GM18867 (cell line): ENCODE results near the gene RAB23.

Experiments
- ATAC-seq: cut with Tn5 transposase; IDR thresholded peaks from one replicate; pipeline ENCODE4 v1.9.1; 2021; ENCODE audit warnings: mild to moderate bottlenecking, moderate library complexity; ENCODE audit not compliant: unreplicated experiment

The RAB23 gene

DNA sequence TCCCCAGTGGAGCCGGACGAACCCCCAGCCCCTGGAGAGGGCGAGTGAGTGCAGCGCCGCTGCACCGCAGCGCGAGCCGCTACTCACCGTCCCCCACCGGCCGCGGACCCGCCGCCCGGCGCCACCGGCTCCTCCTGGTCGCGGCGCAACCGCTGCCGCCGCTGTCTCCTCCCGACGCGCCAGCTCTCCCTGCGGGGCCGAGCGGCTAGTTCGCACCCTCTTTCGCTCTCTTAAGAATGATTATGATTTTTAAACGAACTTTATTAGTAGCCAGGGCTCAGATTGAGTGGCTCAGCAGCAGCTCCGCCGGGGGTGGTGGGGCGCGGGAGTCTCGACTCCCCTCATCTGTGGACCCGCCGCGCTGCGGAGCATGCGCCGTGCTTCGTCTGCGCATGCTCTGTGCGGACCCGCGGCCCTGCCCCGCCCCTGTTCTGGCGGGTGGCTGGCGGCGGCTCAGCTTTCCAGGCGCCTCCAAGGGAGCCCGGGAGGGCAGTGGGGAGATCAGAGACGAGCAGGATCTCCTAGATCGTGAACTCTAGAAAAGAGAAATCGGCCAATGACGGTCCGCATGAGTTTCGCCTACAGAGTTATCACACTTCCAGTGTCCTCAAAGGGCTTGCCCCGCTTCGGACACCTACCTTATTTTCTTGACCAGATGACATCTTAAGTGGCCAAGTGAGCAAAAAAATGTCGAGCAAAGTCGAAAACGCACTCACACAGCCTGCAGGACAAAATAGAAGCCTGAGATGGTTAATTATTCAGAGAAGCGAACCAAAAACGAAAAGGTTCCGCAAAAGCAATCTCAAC is at the start of gene RAB23:
Gene RAB23 (minus strand): TSS at position 372 of the 807 bp plus-strand sequence. CDS start 11,927 bp downstream, outside the sequence.
- peak; percentile 82 for ATAC-seq

GRCh38 chr6:57268294-57268640 is 46.2 kb upstream of the RAB23 start:
- ATAC-seq, result no peak

- ATAC-seq, result no peak
Observed at GRCh38 chr6:57267586-57268293, 45.6 kb upstream of the RAB23 start.

GRCh38 chr6:57265755-57266221 is 43.7 kb upstream of the RAB23 start:
- ATAC-seq, result no peak

GRCh38 chr6:57263739-57264138 is 41.6 kb upstream of the RAB23 start:
- ATAC-seq, result no peak

GRCh38 chr6:57262901-57263694 is 41.0 kb upstream of the RAB23 start:
- ATAC-seq, result no peak

DNA sequence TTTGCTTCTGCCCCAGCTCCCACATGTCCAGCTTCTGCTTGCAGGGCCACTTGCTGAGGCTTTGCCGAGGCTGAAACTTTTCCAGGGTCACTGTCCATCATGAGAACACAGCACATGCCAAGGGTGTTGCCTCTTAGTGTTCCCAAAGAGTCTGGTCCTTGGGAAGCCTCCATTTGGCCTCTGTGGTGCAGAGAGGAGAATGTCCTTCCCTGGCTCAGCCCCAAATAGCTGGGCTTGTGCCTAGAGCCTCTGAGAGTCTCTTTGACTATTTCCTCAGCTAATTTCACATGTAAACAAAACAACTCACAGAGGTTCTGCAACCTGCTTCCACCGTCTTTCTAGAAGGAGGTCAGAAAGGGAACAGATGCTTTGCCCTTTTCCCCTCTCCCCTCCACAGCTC is 40.4 kb upstream of the RAB23 start:
- no peak for ATAC-seq

GRCh38 chr6:57261926-57262325 is 39.8 kb upstream of the RAB23 start:
- no peak for ATAC-seq

DNA sequence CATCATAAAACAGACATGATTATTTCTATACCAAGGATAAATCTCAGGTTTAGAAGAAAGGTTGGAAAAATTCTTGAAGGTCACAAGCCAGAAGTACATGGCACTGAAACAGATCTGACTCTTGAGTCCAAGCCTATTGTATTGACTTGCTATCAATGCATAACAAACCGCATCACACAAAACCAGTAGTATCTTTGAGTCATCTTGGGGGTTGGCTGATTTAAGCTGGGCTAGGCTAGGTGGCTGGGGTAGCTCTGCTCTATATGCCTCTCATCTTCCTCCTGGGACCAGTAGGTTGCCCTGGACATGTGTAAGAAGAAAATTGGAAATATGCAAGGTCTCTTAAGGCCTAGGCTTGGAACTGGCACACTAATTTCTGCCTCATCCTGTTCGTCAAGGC is 37.0 kb upstream of the RAB23 start:
- no peak for ATAC-seq

- no peak for ATAC-seq
Observed at GRCh38 chr6:57257911-57258541, 35.9 kb upstream of the RAB23 start.

DNA sequence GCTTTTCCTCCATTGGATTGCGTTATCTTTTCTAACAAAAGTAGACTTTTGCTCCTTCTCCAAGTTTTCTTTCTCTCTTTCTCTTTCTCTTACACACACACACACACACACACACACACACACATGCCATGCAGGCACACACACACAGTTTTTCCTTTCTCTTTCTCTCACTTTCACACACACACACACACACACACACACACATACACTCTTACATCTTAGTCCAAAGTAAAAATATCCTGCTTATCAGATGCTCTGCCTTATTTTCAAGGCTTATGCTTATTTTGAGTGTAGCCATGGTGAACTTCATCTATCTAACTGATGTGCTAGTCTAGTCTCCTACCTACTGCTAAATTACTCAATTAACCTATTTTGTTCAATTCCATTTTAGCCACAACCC is 34.4 kb upstream of the RAB23 start:
- no peak for ATAC-seq

DNA sequence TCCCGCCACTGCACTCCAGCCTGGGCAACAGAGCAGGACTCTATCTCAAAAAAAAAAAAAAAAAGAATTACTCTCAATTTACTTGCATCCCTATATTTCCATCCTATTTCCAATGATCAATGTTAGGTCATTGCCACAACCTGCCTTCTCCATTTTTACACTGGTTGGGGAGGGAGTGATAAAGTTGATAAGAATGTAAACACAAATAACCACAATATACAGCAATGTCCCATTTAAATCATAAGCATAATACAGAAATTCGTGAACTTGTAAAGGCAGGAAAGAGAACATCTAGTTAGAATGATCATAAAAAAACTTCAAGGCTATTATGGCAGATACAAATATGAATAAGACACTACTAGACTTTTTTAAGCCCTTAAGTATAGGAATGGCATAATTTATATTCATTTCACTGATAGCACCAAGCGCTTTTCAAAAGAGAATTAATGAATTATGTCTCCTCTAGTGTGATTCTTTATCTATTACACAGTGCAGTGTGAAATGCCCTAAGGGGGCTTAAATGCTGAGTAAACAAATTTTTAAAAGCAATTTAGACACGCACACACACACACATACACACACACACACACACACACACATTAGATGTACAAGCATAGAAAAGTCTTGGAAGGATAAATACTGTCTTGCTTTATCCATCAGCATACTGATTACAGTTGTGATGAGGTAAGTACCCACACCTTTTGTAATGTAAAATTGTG is 33.5 kb upstream of the RAB23 start:
- ATAC-seq, result no peak

- ATAC-seq, result no peak
Observed at GRCh38 chr6:57254055-57254717, 32.1 kb upstream of the RAB23 start.

GRCh38 chr6:57252975-57253374 is 30.9 kb upstream of the RAB23 start:
- ATAC-seq, result no peak

- no peak for ATAC-seq
Observed at GRCh38 chr6:57252137-57252536, 30.0 kb upstream of the RAB23 start.

DNA sequence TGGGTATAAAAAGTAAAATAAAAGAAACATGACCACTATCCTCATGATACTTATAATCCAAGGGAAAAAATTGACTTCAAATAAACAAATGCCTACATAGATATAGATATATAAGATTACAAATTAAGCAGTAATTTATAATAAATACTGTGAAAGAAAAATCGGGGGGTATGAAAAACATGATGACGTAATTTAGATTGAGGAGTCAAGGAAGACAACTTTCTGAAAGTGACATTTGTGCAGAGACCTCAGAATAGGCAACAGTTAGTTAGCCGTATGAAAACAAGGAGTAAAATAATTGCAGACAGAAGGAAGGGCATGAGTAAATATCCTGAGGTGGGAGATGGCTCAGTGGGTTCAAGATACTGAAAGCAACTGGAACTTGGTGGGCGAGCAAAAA is 28.2 kb upstream of the RAB23 start:
- ATAC-seq, result no peak

- ATAC-seq, result no peak
Observed at GRCh38 chr6:57248311-57248895, 26.3 kb upstream of the RAB23 start.

- ATAC-seq, result no peak
Observed at GRCh38 chr6:57247603-57248002, 25.5 kb upstream of the RAB23 start.

- no peak for ATAC-seq
Observed at GRCh38 chr6:57246307-57246706, 24.2 kb upstream of the RAB23 start.
